ENCODE measurements around the gene PSMG4. TPM values are rescaled to one million over a fixed set of nuclear protein-coding genes. Genes with fewer than 3 reads are reported as not detected.

The PSMG4 gene
- total and polyA plus RNA-seq, 2 of the 8 experiments (the other 6 are each of a cell fraction or from before 2014, with no cell fraction given), result 40.6 to 113 TPM

GRCh38 chr6:3252369-3252768 lies 6.4 kb upstream of the PSMG4 start:
- Histone ChIP-seq H4K8ac (ENCODE audit: extremely low read depth, insufficient read depth, low read length) (no peak overlapping the region), H3K9ac (replicated peaks in 1 of 4; ENCODE audit: extremely low read depth in 1 of 4, low read depth in 3 of 4, low read length in 3 of 4) (no peak overlapping the region), H3K14ac (ENCODE audit: insufficient read length) (no peak overlapping the region), H2AK5ac (ENCODE audit: low read depth, low read length) (no peak overlapping the region), H2AFZ (ENCODE audit: low read length) (no peak overlapping the region), H3K79me1 (ENCODE audit: low read depth, low read length) (no peaks in the 10 kb centered on the region), H3K18ac (ENCODE audit: extremely low read depth, low read length) (no peak overlapping the region), H2BK5ac (ENCODE audit: low read depth, low read length) (no peak overlapping the region), H3K79me2 (ENCODE audit: control insufficient read depth in 1 of 2, insufficient read depth in 2 of 2, low read length in 2 of 2) (no peaks in the 10 kb centered on the region), H3K27ac (ENCODE audit: low read depth, low read length) (no peak overlapping the region), H3K36me3 (ENCODE audit: control insufficient read depth in 2 of 4, insufficient read depth in 4 of 4, low read length in 3 of 4) (no peaks in the 10 kb centered on the region), H3K56ac (replicated peaks; ENCODE audit: insufficient read length, low read depth, low read length) (no peak overlapping the region), H3K23ac (ENCODE audit: insufficient read length) (no peak overlapping the region), H4K91ac (replicated peaks; ENCODE audit: insufficient read length, low read length) (peak overlapping the region; percentile 30), H3K4me2 (ENCODE audit: insufficient read depth in 1 of 2, low read depth in 2 of 2, low read length in 2 of 2) (no peak overlapping the region), H2BK120ac (replicated peaks; ENCODE audit: low read depth, low read length) (no peak overlapping the region), H2BK20ac (ENCODE audit: low read length) (no peak overlapping the region), H3K9me3 (ENCODE audit: insufficient read depth in 2 of 2, low read depth in 1 of 2, low read length in 1 of 2) (peaks cover 0 to 8% of the 10 kb centered on the region in 2 experiments; a peak in 1 of 4 replicates), H2BK15ac (ENCODE audit: low read length) (0 out of 2 replicates have a peak overlapping the region, but pooled peaks have one; percentile 54), H3K4me3 (ENCODE audit: extremely low read depth in 1 of 4, insufficient read depth in 2 of 4, low read depth in 3 of 4, low read length in 4 of 4) (no peak overlapping the region), H2BK12ac (ENCODE audit: low read depth, low read length) (no peak overlapping the region; the same call in 1 of the 2 replicates), H3K27me3 (replicated peaks in 1 of 4; ENCODE audit: control insufficient read depth in 3 of 4, extremely low read depth in 1 of 4, insufficient read depth in 3 of 4, low read length in 3 of 4) (peaks cover 0 to 3% (median 1%) of the 10 kb centered on the region in 4 experiments; a peak in 2 of 7 replicates), H3K4ac (replicated peaks; ENCODE audit: insufficient read length, low read depth, low read length) (no peak overlapping the region), H4K20me1 (replicated peaks in 1 of 2; ENCODE audit: control insufficient read depth in 1 of 2, insufficient read depth in 2 of 2, low read length in 2 of 2) (no peaks in the 10 kb centered on the region), H3K23me2 (ENCODE audit: low read depth, low read length) (no peaks in the 10 kb centered on the region), H4K5ac (ENCODE audit: insufficient read length, low read depth, low read length) (no peak overlapping the region), H3K4me1 (replicated peaks in 1 of 4; ENCODE audit: control insufficient read depth in 3 of 4, insufficient read depth in 4 of 4, low read length in 3 of 4) (peaks cover 3 to 9% (median 6%) of the 10 kb centered on the region in 4 experiments; a peak in 5 of 7 replicates)
- POLR2A ChIA-PET (ENCODE audit: partially characterized antibody), result interaction anchor here (0.9 to 10.7 kb wide), 8 partner anchors 14 to 377 kb away, joined by 3 to 122 read pairs (median 4); partner anchors contain the start of gene TUBB2B
- no peak for FAIRE-seq
- CTCF ChIA-PET (ENCODE audit: partially characterized antibody), result interaction anchor here (0.7 to 12.9 kb wide), 22 partner anchors 9 to 322 kb away, joined by 3 to 263 read pairs (median 6); partner anchors contain the start of gene TUBB2B
- no peak for DNase-seq (ENCODE audit: low read depth in 1 of 2, low spot score in 2 of 2)
- 96% methylated on average over 10 of the region's 10 CpGs; no CpG with 5 or more reads in 1 of the 2 experiments for WGBS, 2 experiments (ENCODE audit: extremely low coverage in 1 of 2, insufficient coverage in 1 of 2, insufficient read length in 1 of 2, insufficient replicate concordance in 2 of 2, low coverage in 1 of 2, low lambda C conversion rate in 2 of 2, missing lambda C conversion rate in 1 of 2)
- TF ChIP-seq POU5F1 (IDR thresholded peaks at IDR 0.05; ENCODE audit: low read depth, low read length) (no peak), CEBPB (IDR thresholded peaks at IDR 0.05; ENCODE audit: low read depth, low read length) (no peak), NANOG (IDR thresholded peaks at IDR 0.05; ENCODE audit: insufficient read depth, low read depth, low read length, poor library complexity, severe bottlenecking) (no peak), PHF8 (conservative IDR thresholded peaks at IDR 0.05; ENCODE audit: low read depth, low read length) (no peak), CTBP2 (IDR thresholded peaks at IDR 0.05; ENCODE audit: borderline replicate concordance, insufficient read depth, insufficient read length, low read length) (no peak), RNF2 (IDR thresholded peaks at IDR 0.05; ENCODE audit: borderline replicate concordance, low read depth, low read length, missing control alignments, poor library complexity, severe bottlenecking) (no peak), ASH2L (IDR thresholded peaks at IDR 0.05; ENCODE audit: low read length) (no peak), JUND (IDR thresholded peaks at IDR 0.05; ENCODE audit: low read length) (no peak), SRF (IDR thresholded peaks at IDR 0.05; ENCODE audit: low read depth, low read length) (no peak), TAF1 (IDR thresholded peaks at IDR 0.05; ENCODE audit: low read depth, low read length) (no peak)
- TF ChIP-seq, protein P1, sequence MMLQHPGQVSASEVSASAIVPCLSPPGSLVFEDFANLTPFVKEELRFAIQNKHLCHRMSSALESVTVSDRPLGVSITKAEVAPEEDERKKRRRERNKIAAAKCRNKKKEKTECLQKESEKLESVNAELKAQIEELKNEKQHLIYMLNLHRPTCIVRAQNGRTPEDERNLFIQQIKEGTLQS (IDR thresholded peaks at IDR 0.05; ENCODE audit: insufficient read depth, low read depth, low read length), result no peak
- TF ChIP-seq, protein P2, sequence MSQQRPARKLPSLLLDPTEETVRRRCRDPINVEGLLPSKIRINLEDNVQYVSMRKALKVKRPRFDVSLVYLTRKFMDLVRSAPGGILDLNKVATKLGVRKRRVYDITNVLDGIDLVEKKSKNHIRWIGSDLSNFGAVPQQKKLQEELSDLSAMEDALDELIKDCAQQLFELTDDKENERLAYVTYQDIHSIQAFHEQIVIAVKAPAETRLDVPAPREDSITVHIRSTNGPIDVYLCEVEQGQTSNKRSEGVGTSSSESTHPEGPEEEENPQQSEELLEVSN (IDR thresholded peaks at IDR 0.05), result no peak

All from H1 (cell line).